ENCODE data around the gene UBE3A.
"Not testable (repeated sequence)": the region's sequence is repeated elsewhere in the genome, so short reads cannot be mapped to it uniquely, and the experiment has no call there.

The UBE3A gene

GRCh38 chr15:25438601-25439368 is at the start of gene UBE3A:
Gene UBE3A, minus strand, starts transcription at chr15:25439024. Its CDS starts 29,917 bp downstream, at chr15:25409107.
- DNase-seq, result peak; percentile 27

GRCh38 chr15:25487226-25487884 is 48.5 kb upstream of the UBE3A start:
- DNase-seq, result no peak

- DNase-seq, result no peak
These were observed 47.2 kb upstream of the UBE3A start for GRCh38 chr15:25486051-25486450.

DNA sequence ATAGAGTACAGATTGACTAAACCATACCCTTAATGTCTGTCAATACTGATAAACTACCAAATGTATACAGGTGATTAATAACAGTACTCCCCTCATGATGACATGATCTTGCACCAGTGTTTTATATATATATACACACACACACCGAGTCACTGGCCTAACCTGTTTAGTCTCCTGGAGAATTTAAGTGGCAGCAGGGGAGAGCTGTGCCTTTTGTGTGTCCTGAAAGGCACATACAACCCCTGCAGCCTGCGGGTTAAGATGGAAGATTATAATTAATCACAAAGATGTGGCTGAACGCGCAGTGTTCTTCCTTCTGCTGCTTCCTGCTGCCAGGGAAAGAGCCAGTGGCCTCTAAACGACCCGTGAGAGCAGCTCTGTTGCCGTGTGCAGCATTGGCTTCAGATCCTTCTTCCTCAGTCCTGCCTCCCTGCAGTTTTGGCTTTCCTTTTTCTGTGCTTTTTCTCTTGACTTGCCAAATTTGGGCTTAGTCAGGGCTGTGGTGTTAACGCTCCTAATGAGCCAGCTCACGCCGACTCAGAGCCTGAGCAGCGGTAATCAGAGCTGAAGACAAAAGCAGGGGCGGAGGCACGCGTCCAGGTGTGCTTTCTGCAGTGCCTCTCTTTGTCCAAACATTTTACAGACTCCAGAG is 42.5 kb upstream of the UBE3A start:
- DNase-seq, result no peak

DNA sequence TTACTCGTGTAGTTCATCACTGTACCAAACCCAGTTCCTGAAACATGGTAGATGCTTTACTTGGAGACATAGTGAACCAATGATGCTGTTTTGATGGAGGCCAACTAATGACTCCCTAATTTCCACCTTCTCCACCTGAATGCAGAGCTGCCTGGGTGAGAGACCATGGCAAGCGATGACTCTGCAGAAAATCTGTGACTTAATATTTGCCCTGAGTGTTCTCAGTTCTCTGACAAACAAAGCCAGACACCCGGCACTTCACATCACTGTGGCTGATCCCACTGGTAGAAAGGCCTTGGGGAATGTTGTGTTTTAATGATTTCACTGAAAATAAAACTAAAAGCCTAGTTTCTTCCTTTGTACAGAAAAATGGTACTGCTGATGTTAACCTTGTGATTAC is 39.5 kb upstream of the UBE3A start:
- DNase-seq, result no peak

DNA sequence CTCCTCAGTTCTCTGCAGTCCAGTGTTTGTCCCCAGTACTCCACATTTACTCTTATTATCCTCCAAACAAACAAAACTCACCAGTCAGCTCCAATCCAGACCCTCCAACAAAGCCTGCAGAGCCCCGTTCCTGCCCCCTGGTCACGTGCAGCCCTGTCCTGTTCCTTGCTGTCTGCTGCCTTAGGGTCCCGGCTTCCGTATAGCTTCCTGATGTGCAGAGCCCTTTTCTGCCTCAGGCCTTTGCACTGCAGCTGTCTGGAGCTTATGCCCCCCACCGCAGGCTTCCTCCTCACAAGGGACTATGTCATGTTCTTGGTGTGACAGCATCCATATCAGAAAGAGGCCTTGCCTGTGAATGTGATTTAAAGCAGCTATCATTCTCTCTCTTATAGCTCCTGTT is 39.0 kb upstream of the UBE3A start:
- DNase-seq, result no peak

GRCh38 chr15:25474251-25474650 is 35.4 kb upstream of the UBE3A start:
- no peak for DNase-seq

- no peak for DNase-seq
These were observed 31.4 kb upstream of the UBE3A start for GRCh38 chr15:25470230-25470629.

GRCh38 chr15:25469377-25469776 is 30.6 kb upstream of the UBE3A start:
- DNase-seq, result no peak

GRCh38 chr15:25468611-25469010 is 29.8 kb upstream of the UBE3A start:
- DNase-seq, result no peak

DNA sequence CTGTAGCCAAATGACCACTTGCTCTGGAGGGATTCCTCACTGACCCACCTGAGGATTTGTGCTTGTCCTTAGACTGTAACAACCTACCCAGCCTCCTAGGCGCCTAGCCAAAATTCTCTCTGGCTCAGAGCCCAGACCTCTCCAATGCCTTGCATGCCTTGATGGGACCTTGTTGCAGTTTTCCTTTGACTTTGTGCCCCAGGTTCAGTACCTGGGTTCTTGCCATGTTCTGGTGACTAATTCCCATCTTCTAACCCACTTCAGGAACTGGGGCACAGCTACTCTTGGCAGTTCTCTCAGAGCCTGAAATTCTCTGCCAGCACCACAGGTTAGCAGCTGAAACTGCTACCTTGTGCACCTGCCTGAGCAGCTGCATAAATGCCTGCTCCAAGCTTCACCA is 27.0 kb upstream of the UBE3A start:
- no peak for DNase-seq

- no peak for DNase-seq
These were observed 26.0 kb upstream of the UBE3A start for GRCh38 chr15:25464784-25465183.

GRCh38 chr15:25464383-25464782 is 25.6 kb upstream of the UBE3A start:
- no peak for DNase-seq

DNA sequence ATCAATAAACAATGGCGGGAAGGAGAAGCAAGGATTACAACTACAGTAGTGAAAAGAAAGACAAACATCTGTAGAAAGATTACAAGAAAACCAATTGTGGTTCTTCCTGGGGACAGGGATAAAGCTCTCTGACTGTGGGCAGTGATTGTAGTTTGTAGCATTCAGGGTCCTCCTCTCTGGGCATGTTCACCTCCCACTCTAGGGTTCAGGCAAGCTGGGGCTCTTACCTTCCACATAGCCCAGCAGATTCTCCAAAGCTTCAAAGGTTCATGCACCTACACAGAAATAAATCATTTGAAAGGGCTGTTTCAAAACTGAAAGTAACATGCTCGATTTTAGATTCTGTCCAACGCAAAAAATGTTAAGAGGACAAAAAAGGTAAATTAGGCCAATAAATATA is 17.4 kb upstream of the UBE3A start:
- DNase-seq, result no peak

DNA sequence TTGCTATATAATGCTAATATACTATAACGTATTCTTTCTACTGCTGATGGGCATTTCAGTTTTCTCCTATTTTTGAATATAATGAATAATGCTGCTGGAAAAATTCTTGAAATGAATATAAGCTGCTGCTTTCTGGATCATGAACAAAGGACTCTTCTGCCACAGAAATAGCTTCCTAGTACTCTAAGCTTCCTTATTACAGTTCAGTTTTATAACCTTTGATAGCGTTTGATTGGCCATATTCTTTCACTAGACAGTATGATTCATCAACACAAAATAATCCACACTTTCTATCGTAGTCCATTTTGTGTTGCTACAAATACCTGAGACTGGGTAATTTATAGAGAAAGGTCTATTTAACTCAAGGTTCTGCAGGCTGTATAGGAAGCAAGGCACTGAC is 16.4 kb upstream of the UBE3A start:
- no peak for DNase-seq

DNA sequence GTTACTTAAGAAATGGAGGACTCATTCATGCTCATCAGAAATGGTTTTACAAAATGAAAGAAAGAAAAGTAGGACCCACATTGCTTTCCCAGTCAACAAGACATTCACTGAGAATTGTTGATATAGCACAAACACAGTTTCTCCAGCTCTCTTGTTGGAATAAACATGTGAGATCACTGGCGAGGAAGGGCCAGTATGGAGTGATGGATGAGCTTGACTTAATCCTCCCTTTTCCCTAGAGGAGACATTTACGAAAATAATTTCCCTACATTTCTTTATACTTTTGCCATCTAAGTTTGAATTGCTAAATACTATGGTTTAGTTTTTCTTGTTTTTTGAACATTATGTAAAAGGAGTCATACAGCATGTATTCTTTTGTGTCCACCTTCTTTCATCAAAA is 15.9 kb upstream of the UBE3A start:
- no peak for DNase-seq

GRCh38 chr15:25453246-25453645 is 14.4 kb upstream of the UBE3A start:
- DNase-seq, result not testable (repeated sequence)

DNA sequence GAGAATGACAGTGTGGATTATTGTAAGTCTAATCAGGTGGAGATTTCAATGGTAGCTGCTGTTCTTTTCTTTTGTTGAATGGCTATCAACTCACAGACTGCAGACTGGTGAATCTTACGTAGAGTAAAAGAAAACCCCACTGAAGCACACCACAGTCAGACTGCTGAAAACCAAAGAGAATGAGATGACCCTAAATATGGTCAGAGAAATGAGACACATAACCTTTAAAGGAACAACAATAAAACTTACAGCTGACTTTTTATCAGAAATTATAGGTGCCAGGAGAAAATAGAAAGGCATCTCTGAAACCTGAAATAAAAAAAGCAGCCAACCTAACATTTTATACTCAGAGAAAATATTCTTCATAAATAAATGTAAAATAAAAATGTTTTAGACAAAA is 12.7 kb upstream of the UBE3A start:
- DNase-seq, result no peak

- DNase-seq, result no peak
These were observed 11.3 kb upstream of the UBE3A start for GRCh38 chr15:25450163-25450562.

GRCh38 chr15:25446076-25446475 is 7.3 kb upstream of the UBE3A start:
- DNase-seq, result no peak

- DNase-seq, result no peak
These were observed 6.6 kb upstream of the UBE3A start for GRCh38 chr15:25445412-25445811.

GRCh38 chr15:25441111-25441510 is 2.3 kb upstream of the UBE3A start:
- no peak for DNase-seq

- no peak for DNase-seq
These were observed 579 bp upstream of the UBE3A start for GRCh38 chr15:25439369-25439836.
